Measurements from ENCODE around the gene CYRIA.

Gene CYRIA

DNA sequence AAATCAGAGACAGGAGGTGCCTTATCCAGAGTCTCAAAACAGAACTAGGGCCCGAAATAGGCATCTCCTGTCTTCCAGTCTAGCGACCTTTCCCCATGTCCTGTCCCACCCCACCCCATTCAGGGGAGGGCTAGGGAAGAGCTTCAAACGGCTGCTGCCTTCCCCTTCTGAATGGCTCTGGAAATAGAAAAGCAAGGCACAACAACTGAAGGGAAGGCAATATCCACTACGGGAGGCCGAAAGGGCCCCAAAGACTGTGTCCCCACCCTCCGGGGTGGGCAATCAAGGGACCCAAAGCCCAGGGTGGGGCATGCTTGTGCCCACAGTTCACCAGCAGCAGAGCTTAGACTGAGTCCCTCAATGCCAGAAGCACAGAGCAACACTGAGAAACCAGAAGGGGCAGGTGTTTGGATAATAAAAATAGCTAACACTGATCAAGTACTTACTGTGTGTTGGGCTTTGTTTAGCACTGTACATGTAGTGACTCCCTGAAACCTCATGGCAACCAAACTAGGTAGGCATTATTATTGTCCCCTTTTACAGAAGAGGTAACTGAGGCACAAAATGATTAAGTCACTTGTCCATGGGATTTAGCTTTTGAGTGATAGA is 38.5 kb downstream of the CYRIA start:
- no peak for DNase-seq

DNA sequence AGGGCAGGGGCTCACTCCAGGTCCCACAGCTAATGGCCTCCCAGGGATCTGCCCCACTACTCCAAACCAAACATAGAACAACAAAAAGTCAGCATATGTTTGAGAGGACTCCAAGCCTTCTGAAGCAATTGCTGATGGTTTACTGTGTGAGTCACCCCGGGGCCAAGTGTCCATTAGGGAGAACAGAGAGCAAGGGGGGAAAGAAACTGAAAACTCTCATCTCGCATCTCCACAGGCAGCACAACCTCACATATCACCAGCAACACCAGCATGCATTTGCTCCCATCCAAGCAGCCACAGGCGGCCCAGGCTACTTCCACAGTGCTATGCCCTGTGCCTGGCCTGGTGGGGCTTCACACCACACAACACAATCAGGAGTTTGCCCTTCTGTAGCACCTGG is 39.1 kb downstream of the CYRIA start:
- DNase-seq = no peak

GRCh38 chr2:16625759-16626158 is 39.9 kb downstream of the CYRIA start:
- DNase-seq = no peak

- DNase-seq = no peak
Measured at GRCh38 chr2:16625201-16625729, 40.4 kb downstream of the CYRIA start.

DNA sequence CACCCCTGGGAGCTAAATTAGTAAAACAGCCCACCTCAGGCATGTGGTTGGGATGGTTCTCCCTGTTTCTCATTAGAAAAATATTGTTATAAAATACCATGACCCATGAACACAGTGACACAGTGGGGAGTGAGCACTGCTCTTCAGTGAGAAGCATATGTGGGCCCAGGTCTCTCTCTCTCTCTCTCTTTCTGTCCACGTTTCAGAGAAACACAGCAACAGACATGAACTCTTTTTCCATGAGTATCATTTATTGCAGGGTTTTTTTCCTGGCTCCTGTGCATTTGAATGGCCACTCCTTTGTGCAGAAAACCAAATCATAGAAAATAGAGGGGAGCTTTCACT is 41.2 kb downstream of the CYRIA start:
- no peak for DNase-seq

GRCh38 chr2:16623564-16624435 is 41.8 kb downstream of the CYRIA start:
- no peak for DNase-seq

DNA sequence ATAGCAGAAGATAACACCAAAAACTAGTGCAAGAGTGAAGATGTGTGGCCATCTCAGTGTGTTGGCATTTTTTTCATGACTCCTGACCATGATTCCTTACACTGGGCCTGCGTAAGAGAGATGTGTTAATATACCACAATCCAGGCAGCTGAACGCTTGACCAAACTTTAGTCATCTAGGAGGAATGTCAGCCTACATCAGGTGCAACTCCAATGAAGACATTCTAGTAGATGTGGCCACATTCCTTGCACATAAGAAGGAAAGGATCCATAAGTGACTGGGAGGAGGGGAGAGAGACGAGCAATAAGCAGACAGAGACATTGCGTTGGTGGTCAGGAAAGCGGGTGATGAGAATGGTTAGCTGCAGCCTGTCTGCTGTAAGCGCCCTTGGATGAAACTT is 42.6 kb downstream of the CYRIA start:
- no peak for DNase-seq

DNA sequence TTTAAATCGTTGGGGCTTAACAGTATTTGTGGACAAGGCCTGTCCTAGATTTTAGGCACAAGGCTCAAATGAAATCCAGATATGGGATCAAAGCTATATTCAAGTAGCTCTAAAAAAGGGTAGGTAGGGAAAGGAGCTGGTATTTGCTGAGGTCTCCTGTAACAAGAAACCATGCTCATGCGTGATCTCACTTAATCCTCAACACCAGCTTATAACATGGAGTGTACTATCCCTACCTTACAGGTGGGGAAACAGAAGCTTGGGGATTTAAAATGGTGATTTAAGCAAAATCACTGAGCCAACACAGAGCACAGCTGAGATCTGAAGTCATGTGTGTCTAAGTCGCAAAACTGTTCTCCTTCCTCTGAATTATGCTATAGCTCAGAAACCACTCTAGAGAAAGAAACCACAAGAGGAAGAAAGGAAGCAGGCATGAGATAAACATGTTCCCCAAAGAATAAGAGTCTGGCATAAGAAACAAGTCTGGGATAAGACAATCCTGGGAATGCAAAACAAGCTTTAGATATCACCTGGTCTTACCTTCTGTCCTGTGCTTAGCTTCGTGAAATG is 43.1 kb downstream of the CYRIA start:
- no peak for DNase-seq

- DNase-seq = no peak
Measured at GRCh38 chr2:16621316-16621715, 44.3 kb downstream of the CYRIA start.

GRCh38 chr2:16620590-16620989 is 45.0 kb downstream of the CYRIA start:
- DNase-seq = no peak

DNA sequence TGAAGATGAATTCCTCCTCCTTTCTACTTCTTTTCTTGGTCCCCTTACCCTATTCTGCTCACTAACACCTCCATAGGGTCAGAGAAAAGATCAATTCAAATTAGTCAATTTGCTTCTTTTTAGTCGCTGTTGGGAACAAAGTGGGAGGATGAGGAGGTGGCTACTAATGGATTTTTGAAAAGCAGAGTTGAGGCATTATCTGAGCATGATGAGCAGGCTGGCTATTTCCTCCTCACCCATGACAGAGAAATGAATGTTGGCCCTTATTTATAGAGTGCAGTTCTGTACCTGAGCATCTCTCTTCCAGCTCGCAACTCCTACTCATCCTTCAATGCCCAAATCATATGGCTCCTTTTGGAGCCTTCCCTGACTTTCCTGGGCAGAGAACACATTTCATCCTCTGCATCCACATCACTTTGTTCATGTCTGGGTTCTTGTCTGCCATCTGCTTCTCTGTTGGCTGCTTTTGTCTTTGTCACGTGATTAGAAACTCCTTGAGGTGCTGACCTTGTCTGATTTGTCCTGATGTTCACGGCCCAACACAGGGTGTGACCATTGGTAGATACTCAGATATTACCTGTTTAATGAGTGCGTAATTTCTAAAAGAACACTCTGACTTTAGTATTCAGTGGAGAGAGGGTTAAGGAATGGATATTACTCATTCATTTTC is 45.9 kb downstream of the CYRIA start:
- DNase-seq = no peak

- no peak for DNase-seq
Measured at GRCh38 chr2:16617282-16618266, 48.1 kb downstream of the CYRIA start.
